ENCODE results near the gene PEX26. TPM values are rescaled to one million over a fixed set of nuclear protein-coding genes. Genes with fewer than 3 reads are reported as not detected.

The PEX26 gene
- total and polyA plus RNA-seq, 2 of the 13 experiments (the other 11 are each of a cell fraction or from before 2014, with no cell fraction given), result 10.6 to 25.1 TPM

- H3K27ac ChIP-seq (ENCODE audit: extremely low read length, insufficient read depth, low read length), result no peak overlapping the region
- peaks cover 0 to 1% of the 10 kb centered on the region in 2 experiments; a peak in 1 of 5 replicates for H3K27me3 ChIP-seq (ENCODE audit: control insufficient read depth in 1 of 2, insufficient read depth in 2 of 2, low read length in 2 of 2)
- no peaks in the 10 kb centered on the region for H3K9me3 ChIP-seq (ENCODE audit: low read length)
- H4K20me1 ChIP-seq (ENCODE audit: insufficient read depth, low read length), result no peaks in the 10 kb centered on the region
- intact Hi-C loops (cut with micrococcal nuclease; ENCODE audit: unreplicated experiment), result no loop called here
- H3K79me2 ChIP-seq (ENCODE audit: insufficient read depth, low read length), result no peaks in the 10 kb centered on the region
- ATAC-seq (no peak), DNase-seq (ENCODE audit: low spot score) (no peak), FAIRE-seq (no peak)
- WGBS (ENCODE audit: low lambda C conversion rate), result 94% methylated on average over 4 of the region's 4 CpGs
- no peak overlapping the region for H3K4me3 ChIP-seq (replicated peaks in 1 of 3; ENCODE audit: insufficient read depth in 1 of 3, low read depth in 2 of 3, low read length in 3 of 3)
- H3K4me1 ChIP-seq (ENCODE audit: insufficient read depth, low read length), result peaks cover 3% of the 10 kb centered on the region
- H3K36me3 ChIP-seq (replicated peaks in 1 of 2; ENCODE audit: control insufficient read depth in 1 of 2, insufficient read depth in 2 of 2, low read length in 2 of 2), result no peaks in the 10 kb centered on the region
- in situ Hi-C loops (cut with HindIII; ENCODE audit: extremely low pct_ligation_motif_present, low pct_unique_long_range_greater_than_20kb), result no loop called here
- no TSS peak for BruUV-seq (replicated peaks)
- TF ChIP-seq ZNF709 (CRISPR knock-in tag; IDR thresholded peaks at IDR 0.05) (no peak), GFI1 (CRISPR knock-in tag; IDR thresholded peaks at IDR 0.05; ENCODE audit: borderline replicate concordance) (no peak), ATF7-NPFF (CRISPR knock-in tag; IDR thresholded peaks at IDR 0.05; ENCODE audit: low read depth) (no peak), ZNF766 (CRISPR knock-in tag; IDR thresholded peaks at IDR 0.05; ENCODE audit: borderline replicate concordance) (no peak), ZNF562 (CRISPR knock-in tag; IDR thresholded peaks at IDR 0.05; ENCODE audit: borderline replicate concordance) (no peak), ZFP90 (CRISPR knock-in tag; IDR thresholded peaks at IDR 0.05; ENCODE audit: borderline replicate concordance) (no peak), ZNF513 (CRISPR knock-in tag; conservative IDR thresholded peaks at IDR 0.05) (no peak), ZSCAN30 (CRISPR knock-in tag; IDR thresholded peaks at IDR 0.05) (no peak), GPN1 (CRISPR knock-in tag; IDR thresholded peaks at IDR 0.05; ENCODE audit: borderline replicate concordance) (no peak), POLR2G (IDR thresholded peaks at IDR 0.05; ENCODE audit: low read depth, low read length) (no peak)
- TF ChIP-seq, protein P1, sequence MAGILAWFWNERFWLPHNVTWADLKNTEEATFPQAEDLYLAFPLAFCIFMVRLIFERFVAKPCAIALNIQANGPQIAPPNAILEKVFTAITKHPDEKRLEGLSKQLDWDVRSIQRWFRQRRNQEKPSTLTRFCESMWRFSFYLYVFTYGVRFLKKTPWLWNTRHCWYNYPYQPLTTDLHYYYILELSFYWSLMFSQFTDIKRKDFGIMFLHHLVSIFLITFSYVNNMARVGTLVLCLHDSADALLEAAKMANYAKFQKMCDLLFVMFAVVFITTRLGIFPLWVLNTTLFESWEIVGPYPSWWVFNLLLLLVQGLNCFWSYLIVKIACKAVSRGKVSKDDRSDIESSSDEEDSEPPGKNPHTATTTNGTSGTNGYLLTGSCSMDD (CRISPR knock-in tag; IDR thresholded peaks at IDR 0.05), result no peak
- TF ChIP-seq, protein P2, sequence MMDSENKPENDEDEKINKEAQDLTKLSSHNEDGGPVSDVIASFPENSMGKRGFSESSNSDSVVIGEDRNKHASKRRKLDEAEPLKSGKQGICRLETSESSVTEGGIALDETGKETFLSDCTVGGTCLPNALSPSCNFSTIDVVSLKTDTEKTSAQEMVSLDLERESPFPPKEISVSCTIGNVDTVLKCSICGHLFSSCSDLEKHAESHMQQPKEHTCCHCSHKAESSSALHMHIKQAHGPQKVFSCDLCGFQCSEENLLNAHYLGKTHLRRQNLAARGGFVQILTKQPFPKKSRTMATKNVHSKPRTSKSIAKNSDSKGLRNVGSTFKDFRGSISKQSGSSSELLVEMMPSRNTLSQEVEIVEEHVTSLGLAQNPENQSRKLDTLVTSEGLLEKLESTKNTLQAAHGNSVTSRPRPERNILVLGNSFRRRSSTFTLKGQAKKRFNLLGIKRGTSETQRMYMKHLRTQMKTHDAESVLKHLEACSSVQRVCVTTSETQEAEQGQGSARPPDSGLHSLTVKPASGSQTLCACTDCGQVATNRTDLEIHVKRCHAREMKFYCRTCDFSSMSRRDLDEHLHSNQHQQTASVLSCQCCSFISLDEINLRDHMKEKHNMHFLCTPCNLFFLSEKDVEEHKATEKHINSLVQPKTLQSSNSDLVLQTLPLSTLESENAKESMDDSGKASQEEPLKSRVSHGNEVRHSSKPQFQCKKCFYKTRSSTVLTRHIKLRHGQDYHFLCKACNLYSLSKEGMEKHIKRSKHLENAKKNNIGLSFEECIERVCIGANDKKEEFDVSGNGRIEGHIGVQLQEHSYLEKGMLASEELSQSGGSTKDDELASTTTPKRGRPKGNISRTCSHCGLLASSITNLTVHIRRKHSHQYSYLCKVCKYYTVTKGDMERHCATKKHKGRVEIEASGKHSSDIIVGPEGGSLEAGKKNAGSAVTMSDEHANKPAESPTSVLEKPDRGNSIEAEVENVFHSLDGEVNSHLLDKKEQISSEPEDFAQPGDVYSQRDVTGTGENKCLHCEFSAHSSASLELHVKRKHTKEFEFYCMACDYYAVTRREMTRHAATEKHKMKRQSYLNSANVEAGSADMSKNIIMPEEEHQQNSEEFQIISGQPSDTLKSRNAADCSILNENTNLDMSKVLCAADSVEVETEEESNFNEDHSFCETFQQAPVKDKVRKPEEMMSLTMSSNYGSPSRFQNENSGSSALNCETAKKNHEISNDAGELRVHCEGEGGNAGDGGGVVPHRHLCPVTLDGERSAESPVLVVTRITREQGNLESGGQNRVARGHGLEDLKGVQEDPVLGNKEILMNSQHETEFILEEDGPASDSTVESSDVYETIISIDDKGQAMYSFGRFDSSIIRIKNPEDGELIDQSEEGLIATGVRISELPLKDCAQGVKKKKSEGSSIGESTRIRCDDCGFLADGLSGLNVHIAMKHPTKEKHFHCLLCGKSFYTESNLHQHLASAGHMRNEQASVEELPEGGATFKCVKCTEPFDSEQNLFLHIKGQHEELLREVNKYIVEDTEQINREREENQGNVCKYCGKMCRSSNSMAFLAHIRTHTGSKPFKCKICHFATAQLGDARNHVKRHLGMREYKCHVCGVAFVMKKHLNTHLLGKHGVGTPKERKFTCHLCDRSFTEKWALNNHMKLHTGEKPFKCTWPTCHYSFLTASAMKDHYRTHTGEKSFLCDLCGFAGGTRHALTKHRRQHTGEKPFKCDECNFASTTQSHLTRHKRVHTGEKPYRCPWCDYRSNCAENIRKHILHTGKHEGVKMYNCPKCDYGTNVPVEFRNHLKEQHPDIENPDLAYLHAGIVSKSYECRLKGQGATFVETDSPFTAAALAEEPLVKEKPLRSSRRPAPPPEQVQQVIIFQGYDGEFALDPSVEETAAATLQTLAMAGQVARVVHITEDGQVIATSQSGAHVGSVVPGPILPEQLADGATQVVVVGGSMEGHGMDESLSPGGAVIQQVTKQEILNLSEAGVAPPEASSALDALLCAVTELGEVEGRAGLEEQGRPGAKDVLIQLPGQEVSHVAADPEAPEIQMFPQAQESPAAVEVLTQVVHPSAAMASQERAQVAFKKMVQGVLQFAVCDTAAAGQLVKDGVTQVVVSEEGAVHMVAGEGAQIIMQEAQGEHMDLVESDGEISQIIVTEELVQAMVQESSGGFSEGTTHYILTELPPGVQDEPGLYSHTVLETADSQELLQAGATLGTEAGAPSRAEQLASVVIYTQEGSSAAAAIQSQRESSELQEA (CRISPR knock-in tag; IDR thresholded peaks at IDR 0.05; ENCODE audit: not compliant biosample characterization), result no peak
- no peak overlapping the region for H3K9ac ChIP-seq (ENCODE audit: insufficient read depth, low read depth, low read length)
- ChIA-PET POLR2A (no interaction called here), CTCF (ENCODE audit: low intra/inter-chr PET ratio, low total read pairs) (no interaction called here)
- no peak overlapping the region for H3K4me2 ChIP-seq (ENCODE audit: low read depth, low read length)
- H2AFZ ChIP-seq (ENCODE audit: low read length), result no peak overlapping the region
Measured at GRCh38 chr22:18104566-18104965, 26.8 kb downstream of the PEX26 start.
